ENCODE measurements around the gene P3H3. TPM values are rescaled to one million over a fixed set of nuclear protein-coding genes. Genes with fewer than 3 reads are reported as not detected.
A peak's percentile ranks its signal among the peaks of the same experiment; 100 is the strongest.
"Not testable (repeated sequence)": the region's sequence is repeated elsewhere in the genome, so short reads cannot be mapped to it uniquely, and the experiment has no call there.

The P3H3 gene
- total RNA-seq, 2 experiments from 2014 or later, result 1.9 to 2.0 TPM

DNA sequence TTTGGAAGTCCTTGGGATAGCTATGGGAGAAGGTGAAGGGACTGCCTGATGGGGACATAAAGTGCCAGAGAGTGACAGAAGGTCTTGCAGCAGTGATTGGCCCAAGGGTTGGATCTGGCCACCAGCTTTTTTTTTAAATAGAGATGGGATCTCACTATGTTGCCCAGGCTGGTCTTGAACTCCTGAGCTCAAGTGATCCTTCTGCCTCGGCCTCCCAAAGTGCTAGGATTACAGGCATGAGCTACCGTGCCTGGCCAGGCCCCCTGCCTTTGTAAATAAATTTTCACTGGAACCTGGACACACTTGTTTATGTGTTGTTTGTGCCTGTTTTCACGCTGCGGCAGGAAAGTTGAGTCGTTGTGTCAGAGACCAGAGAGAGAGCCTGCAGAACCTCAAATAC lies 37.1 kb downstream of the P3H3 start:
- Mint-ChIP-seq H3K4me1 (ENCODE audit: low read depth) (peaks cover 30% of the 10 kb centered on the region), H3K27ac (peak overlapping the region; percentile 10), H3K36me3 (ENCODE audit: low read depth) (peaks cover 53% of the 10 kb centered on the region)
- DNase-seq; H3K9me3 Mint-ChIP-seq; H3K4me3 Mint-ChIP-seq; intact Hi-C loops (cut with micrococcal nuclease); H3K27me3 Mint-ChIP-seq (ENCODE audit: low read depth): not testable (repeated sequence)
- CTCF ChIA-PET, result interaction anchor here (0.7 to 3.4 kb wide), 3 partner anchors 13 to 112 kb away, joined by 3 to 18 read pairs (median 3); partner anchors contain the start of genes CDCA3, MLF2 and USP5

DNA sequence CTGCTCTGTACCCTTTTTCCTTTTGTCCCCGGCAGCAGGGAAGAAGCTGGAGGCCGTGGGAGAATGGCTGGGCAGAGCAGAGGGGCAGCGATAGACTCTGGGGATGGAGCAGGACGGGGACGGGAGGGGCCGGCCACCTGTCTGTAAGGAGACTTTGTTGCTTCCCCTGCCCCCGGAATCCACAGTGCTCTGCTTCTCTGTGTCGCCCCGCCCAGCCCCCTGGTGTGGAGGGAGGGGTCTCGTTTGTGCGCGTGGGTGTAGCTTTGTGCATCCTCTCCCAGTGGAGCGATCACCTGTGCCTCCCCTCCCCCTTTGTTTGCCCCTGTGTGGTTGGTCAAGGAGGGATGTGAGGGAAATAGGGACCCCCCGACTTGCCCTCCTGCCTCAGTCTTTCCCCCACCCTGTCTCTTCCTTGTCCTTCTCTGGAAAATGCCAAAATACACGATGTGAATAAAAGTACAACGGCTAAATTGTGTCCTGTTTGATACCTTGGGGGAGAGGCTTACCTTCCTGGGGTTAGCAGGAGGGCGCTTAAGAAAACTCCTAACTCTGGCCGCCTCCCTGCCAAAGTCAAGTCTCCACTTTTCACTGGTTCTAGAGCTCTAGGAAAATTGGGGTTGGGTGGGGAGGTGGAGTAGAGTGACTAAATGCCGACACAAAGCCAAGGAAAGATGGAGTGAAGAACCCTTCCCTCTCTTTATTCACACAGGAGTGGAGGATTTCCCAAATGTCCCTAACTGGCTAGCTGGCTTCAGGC lies 38.1 kb downstream of the P3H3 start:
- CTCF ChIA-PET, result interaction anchor here (0.9 to 3.4 kb wide), 2 partner anchors 14 to 74 kb away, joined by 3 to 18 read pairs; partner anchors contain the start of genes CDCA3 and USP5
- Mint-ChIP-seq H3K27ac (no peak overlapping the region), H3K27me3 (ENCODE audit: low read depth) (no peaks in the 10 kb centered on the region), H3K4me3 (peak overlapping the region; percentile 98), H3K9me3 (no peaks in the 10 kb centered on the region), H3K36me3 (ENCODE audit: low read depth) (peaks cover 47% of the 10 kb centered on the region), H3K4me1 (ENCODE audit: low read depth) (peaks cover 41% of the 10 kb centered on the region)
- intact Hi-C loops (cut with micrococcal nuclease), result no loop called here
- DNase-seq, result no peak

DNA sequence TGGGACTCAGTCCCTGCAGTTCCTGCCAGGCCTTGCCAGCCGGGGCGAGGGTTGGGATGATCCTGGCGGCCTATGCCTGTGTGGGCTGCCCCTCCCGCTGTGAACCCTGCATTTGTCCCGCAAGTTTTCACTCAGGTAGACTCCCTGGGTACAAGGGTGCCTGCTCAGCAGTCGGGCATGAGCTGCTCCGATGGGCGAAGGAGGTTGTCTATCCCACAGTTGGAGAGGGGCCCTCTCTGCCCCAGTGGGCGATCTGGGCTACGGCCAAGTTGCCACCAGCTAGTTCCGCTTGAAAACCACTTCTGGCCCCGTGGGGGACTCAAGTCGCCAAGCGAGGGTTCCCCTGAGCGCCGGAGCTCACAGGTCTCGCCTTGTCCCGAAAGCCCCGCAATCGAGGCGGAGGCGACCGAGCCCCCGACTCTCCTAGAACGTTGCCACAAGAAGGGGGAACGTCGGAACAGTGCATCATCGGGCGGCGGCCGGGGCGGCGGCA lies 38.8 kb downstream of the P3H3 start:
- peaks cover 47% of the 10 kb centered on the region for H3K4me1 Mint-ChIP-seq (ENCODE audit: low read depth)
- DNase-seq, result no peak
- H3K27ac Mint-ChIP-seq, result peak overlapping the region; percentile 94
- H3K27me3 Mint-ChIP-seq (ENCODE audit: low read depth), result no peaks in the 10 kb centered on the region
- peaks cover 50% of the 10 kb centered on the region for H3K36me3 Mint-ChIP-seq (ENCODE audit: low read depth)
- H3K9me3 Mint-ChIP-seq, result no peaks in the 10 kb centered on the region
- intact Hi-C loops (cut with micrococcal nuclease), result loop anchor here (1.0 kb wide), 1 partner anchor 114 kb away; the partner anchor contains the start of gene MLF2
- CTCF ChIA-PET, result interaction anchor here (0.9 to 3.4 kb wide), 3 partner anchors 15 to 75 kb away, joined by 3 to 18 read pairs (median 6); partner anchors contain the start of genes CDCA3 and USP5
- peak overlapping the region; percentile 98 for H3K4me3 Mint-ChIP-seq

DNA sequence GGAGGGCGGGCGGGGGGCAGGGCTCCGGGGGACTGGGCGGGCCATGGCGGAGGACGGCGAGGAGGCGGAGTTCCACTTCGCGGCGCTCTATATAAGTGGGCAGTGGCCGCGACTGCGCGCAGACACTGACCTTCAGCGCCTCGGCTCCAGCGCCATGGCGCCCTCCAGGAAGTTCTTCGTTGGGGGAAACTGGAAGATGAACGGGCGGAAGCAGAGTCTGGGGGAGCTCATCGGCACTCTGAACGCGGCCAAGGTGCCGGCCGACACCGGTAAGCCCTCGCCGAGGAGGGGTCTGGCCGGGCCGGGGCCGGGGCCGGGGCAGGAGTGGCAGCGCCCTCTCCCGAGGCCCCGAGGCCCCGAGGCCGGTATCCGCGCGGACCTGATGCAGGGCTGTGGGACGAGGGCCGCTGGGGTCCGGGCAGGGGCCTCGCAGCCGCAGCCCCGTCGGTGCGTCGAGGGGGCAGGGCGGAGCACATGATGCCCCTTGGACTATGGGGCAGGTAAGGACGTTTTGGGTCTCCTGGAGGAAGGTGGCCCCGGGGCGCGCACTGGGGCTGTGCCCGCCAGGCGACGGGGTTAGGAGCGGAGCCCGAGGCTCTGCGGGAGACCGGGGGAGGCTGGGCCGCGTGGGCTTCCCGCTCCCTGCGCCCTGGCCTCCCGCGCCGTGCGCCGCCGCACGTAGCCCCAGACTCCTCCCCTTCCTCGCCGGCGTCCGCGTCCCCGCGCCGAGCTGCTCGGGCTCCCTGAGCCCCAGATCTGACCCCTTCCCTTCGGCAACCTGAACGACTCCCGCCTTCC lies 39.4 kb downstream of the P3H3 start, which contains the start of gene TPI1:
Gene TPI1 (plus strand): TSS at position 119 of the 798 bp plus-strand sequence. CDS start 36 bp downstream, at position 155.
- no peaks in the 10 kb centered on the region for H3K27me3 Mint-ChIP-seq (ENCODE audit: low read depth)
- H3K4me1 Mint-ChIP-seq (ENCODE audit: low read depth), result peaks cover 52% of the 10 kb centered on the region
- no peaks in the 10 kb centered on the region for H3K9me3 Mint-ChIP-seq
- H3K4me3 Mint-ChIP-seq, result peak within 1 kb of the TSS; percentile 98
- peaks cover 51% of the 10 kb centered on the region for H3K36me3 Mint-ChIP-seq (ENCODE audit: low read depth)
- CTCF ChIA-PET, result interaction anchor here (0.9 to 3.4 kb wide), 4 partner anchors 15 to 76 kb away, joined by 3 to 18 read pairs (median 5); partner anchors contain the start of genes CDCA3 and USP5
- DNase-seq, result peak; percentile 79
- H3K27ac Mint-ChIP-seq, result peak within 1 kb of the TSS; percentile 94
- intact Hi-C loops (cut with micrococcal nuclease), result loop anchor here (1.0 to 2.0 kb wide), 3 partner anchors 57 to 225 kb away; partner anchors contain the start of genes C1R and MLF2

DNA sequence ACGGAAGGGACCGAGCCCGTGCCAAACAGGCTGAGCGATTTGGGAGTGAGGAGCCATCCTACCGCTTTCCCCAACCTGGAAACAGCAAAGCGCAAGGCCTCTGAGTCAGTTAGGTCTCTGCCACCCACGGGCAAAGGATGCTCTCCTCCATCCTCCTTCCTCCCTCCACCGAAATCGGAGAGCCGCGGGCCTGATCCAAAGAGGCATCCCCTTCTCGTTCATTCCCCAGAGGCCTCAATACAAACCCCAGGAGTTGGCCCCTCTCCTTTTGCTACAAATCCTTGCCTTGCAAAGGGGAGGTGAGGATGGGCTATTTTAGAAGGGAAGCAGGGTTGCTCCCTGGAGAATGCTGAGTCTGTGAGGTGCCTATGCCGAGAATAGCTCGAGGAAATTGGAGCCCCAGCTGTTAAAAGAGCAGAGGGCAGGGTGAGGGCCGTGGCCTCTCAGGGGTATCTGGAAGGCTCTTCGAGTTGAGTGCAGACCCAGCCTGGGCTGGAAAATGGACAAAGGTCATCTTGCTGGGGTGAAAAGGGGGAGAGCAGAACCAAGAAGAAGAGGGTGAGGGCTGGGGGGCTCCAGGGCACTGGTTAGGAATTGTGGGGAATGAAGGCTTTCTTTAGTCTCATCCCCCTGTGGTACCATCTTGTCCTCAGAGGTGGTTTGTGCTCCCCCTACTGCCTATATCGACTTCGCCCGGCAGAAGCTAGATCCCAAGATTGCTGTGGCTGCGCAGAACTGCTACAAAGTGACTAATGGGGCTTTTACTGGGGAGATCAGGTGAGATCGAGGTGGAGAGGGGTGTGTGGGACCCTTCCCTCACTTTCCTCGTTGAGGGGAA lies 40.2 kb downstream of the P3H3 start:
- intact Hi-C loops (cut with micrococcal nuclease), result loop anchor here (1.0 to 2.0 kb wide), 4 partner anchors 23 to 241 kb away; partner anchors contain the start of genes C1R and C1RL
- H3K4me1 Mint-ChIP-seq (ENCODE audit: low read depth), result peaks cover 52% of the 10 kb centered on the region
- peaks cover 49% of the 10 kb centered on the region for H3K36me3 Mint-ChIP-seq (ENCODE audit: low read depth)
- CTCF ChIA-PET, result interaction anchor here (0.9 to 1.8 kb wide), 11 partner anchors 13 to 114 kb away, joined by 3 to 19 read pairs (median 4); partner anchors contain the start of genes CDCA3 and USP5
- DNase-seq, result no peak
- H3K9me3 Mint-ChIP-seq, result no peaks in the 10 kb centered on the region
- H3K27ac Mint-ChIP-seq, result peak overlapping the region; percentile 92
- peak overlapping the region; percentile 98 for H3K4me3 Mint-ChIP-seq
- no peaks in the 10 kb centered on the region for H3K27me3 Mint-ChIP-seq (ENCODE audit: low read depth)

DNA sequence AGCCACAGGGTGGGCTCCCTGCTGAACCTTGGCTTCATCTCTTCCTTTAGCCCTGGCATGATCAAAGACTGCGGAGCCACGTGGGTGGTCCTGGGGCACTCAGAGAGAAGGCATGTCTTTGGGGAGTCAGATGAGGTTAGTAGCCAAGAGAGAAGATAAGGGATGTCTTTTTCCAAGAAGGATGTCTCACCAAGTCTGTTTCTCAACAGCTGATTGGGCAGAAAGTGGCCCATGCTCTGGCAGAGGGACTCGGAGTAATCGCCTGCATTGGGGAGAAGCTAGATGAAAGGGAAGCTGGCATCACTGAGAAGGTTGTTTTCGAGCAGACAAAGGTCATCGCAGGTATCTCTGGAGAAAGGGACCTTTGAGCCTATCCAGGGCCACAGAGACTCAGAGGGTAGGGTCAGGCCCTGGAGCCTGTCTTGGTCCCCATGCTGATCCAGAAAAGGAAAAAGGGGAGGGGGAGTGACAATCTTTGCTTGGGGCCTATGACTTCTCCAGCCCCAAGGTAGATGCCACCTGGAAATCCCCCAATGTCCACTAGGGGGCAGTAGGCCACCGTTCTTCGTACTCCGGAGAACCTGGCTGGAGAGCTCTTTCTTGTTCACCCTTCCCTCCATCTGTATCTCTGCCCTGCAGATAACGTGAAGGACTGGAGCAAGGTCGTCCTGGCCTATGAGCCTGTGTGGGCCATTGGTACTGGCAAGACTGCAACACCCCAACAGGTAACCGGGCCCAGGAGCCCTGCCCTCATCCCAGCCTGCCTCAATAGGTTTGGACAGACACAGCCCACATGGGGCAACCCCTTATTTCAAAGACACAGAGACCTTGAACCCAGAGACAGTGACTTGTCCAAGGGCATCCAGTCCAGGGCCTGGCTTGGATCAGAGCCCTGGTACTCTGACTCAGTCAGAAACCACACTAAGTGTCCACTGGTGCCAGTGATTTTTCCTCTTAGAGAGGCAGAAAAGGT lies 41.1 kb downstream of the P3H3 start:
- Mint-ChIP-seq H3K27me3 (ENCODE audit: low read depth) (no peaks in the 10 kb centered on the region), H3K4me1 (ENCODE audit: low read depth) (peaks cover 56% of the 10 kb centered on the region), H3K4me3 (peak overlapping the region; percentile 98), H3K36me3 (ENCODE audit: low read depth) (peaks cover 43% of the 10 kb centered on the region), H3K27ac (peak overlapping the region; percentile 92), H3K9me3 (no peaks in the 10 kb centered on the region)
- CTCF ChIA-PET, result interaction anchor here (0.5 to 1.8 kb wide), 17 partner anchors 10 to 269 kb away, joined by 3 to 19 read pairs (median 3); partner anchors contain the start of genes CDCA3 and USP5
- peak; percentile 93 for DNase-seq
- intact Hi-C loops (cut with micrococcal nuclease), result loop anchor here (1.0 to 5.0 kb wide), 6 partner anchors 22 to 1158 kb away; partner anchors contain the start of genes C1R, C1RL and PTPN6

DNA sequence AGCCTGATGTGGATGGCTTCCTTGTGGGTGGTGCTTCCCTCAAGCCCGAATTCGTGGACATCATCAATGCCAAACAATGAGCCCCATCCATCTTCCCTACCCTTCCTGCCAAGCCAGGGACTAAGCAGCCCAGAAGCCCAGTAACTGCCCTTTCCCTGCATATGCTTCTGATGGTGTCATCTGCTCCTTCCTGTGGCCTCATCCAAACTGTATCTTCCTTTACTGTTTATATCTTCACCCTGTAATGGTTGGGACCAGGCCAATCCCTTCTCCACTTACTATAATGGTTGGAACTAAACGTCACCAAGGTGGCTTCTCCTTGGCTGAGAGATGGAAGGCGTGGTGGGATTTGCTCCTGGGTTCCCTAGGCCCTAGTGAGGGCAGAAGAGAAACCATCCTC lies 42.1 kb downstream of the P3H3 start:
- Mint-ChIP-seq H3K27ac (peak overlapping the region; percentile 92), H3K36me3 (ENCODE audit: low read depth) (peaks cover 41% of the 10 kb centered on the region), H3K4me1 (ENCODE audit: low read depth) (peaks cover 56% of the 10 kb centered on the region)
- not testable (repeated sequence) for H3K27me3 Mint-ChIP-seq (ENCODE audit: low read depth); H3K4me3 Mint-ChIP-seq; H3K9me3 Mint-ChIP-seq; DNase-seq
- intact Hi-C loops (cut with micrococcal nuclease), result loop anchor here (5.0 kb wide), 2 partner anchors 82 to 1157 kb away; partner anchors contain the start of gene PTPN6
- CTCF ChIA-PET, result interaction anchor here (1.3 to 1.5 kb wide), 3 partner anchors 11 to 62 kb away, joined by 3 to 7 read pairs (median 4); no protein-coding TSS in a partner anchor

DNA sequence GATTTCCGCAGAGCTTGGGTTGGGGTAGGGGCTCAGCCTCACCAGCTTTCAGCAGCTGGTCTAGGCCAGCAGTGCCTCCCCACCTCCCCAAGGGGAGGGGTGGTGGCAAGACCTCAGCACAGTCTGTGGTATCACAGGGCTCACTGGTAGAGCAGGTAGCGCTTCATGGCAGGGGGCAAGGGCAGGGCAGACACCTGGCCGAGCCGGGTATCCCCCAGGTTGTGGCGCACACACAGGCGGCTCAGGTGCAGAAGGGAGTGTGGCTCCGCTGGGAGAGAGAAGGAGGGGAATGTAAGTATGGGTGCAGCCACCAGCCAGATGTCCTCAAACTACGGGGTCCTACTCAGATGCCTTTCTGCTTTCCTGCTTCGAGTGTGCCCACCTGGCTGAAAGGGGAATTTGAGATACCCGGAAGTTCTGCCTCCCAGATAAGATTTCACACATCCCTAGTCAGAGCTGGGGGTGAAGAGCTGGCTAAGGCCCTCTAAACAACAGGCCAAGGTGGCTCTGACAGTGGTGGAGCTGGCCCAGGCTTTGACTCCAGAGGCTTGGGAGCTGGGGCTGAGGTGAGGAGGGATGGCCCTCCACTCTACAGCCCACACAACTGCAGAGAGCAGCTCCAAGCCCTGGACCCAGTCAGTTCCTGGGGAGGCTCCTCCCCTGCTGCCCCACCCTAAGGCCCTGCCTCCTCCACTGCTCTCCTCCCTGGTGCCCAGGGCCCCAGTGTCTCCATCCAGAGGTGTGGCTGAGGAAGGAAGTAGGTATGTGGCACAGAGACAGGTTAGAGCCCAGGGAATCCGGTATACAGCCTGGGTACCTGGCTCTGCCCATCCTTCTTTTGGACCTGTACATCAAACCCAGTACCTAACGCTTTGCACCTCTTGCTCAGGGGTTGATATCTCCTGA lies 43.1 kb downstream of the P3H3 start:
- Mint-ChIP-seq H3K27ac (peak overlapping the region; percentile 81), H3K4me3 (peak overlapping the region; percentile 88), H3K4me1 (ENCODE audit: low read depth) (peaks cover 56% of the 10 kb centered on the region), H3K36me3 (ENCODE audit: low read depth) (peaks cover 40% of the 10 kb centered on the region), H3K27me3 (ENCODE audit: low read depth) (no peaks in the 10 kb centered on the region), H3K9me3 (no peaks in the 10 kb centered on the region)
- CTCF ChIA-PET, result interaction anchor here (0.6 to 3.8 kb wide), 15 partner anchors 11 to 420 kb away, joined by 3 to 33 read pairs (median 7); partner anchors contain the start of genes C12orf57, CDCA3, RNU7-1 and USP5
- intact Hi-C loops (cut with micrococcal nuclease), result loop anchor here (5.0 kb wide), 2 partner anchors 81 to 1156 kb away; partner anchors contain the start of gene PTPN6
- DNase-seq, result peak; percentile 51

All from activated naive CD4-positive, alpha-beta T cell treated with anti-CD3 and anti-CD28 coated beads for 36 hours (primary cell).